Measurements from ENCODE around the gene LRRC51. TPM values are rescaled to one million over a fixed set of nuclear protein-coding genes. Genes with fewer than 3 reads are reported as not detected.

Gene LRRC51
- total and polyA plus RNA-seq, 2 donors: 5.0 to 8.3 TPM

DNA sequence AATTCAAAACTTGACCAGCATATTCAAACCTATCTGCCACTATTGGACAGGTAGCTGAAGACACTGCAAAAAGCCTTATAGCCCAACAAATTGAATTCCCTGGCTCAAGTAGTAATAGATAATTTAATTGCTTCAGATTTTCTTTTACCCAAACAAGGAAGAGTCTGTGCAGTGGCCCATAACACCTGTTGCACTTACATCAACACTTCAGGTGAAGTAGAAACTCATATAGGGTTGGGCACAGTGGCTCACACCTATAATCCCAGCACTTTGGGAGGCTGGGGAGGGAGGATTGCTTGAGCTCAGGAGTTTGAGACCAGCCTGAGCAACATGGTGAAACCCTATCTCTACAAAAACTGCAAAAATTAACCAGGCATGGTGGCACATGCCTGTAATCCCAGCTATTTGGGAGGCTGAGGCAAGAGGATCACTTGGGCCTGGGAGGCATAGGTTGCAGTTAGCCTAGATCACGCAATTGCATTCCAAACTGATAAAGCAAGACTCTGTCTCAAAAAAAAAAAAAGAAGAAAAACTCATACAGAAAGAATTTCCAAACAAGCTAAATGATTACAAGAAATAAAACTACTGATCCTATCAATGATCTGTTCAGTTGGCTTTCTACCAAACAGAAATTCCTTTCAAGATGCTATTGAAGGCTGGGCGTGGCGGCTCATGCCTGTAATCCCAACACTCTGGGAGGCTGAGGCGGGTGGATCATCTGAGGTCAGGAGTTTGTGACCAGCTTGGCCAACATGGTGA lies 64.3 kb downstream of the LRRC51 start:
- Histone ChIP-seq H3K27ac (ENCODE audit: low read depth) (no peak overlapping the region), H3K4me3 (ENCODE audit: low read depth, low read length) (no peak overlapping the region), H3K4me1 (ENCODE audit: insufficient read depth) (no peaks in the 10 kb centered on the region), H3K36me3 (ENCODE audit: insufficient read depth) (no peaks in the 10 kb centered on the region)
- 66% methylated on average over 4 of the region's 4 CpGs for WGBS
- DNase-seq (ENCODE audit: extremely low spot score): no peak

Small RNAs within 50 kb of the gene (small RNA-seq; reads per million reads assigned to genes)
- gene MIR3165 (not detected), gene RNU6-72P (not detected)

Other genes starting within 250 kb of the LRRC51 start
- not detected for gene DEFB108B, start 247.7 kb upstream of the LRRC51 start, total RNA-seq
- gene DEFB108B, start 247.7 kb upstream of the LRRC51 start, polyA plus RNA-seq: not detected
- not detected for gene DEFB131B, start 202.4 kb upstream of the LRRC51 start, total RNA-seq
- not detected for gene DEFB131B, start 202.4 kb upstream of the LRRC51 start, polyA plus RNA-seq
- 20.7 TPM for gene XNDC1N, start 152.3 kb upstream of the LRRC51 start, total RNA-seq
- 4.2 TPM for gene XNDC1N, start 152.3 kb upstream of the LRRC51 start, polyA plus RNA-seq
- 22.5 TPM for gene RNF121, start 151.8 kb upstream of the LRRC51 start, total RNA-seq
- 31.8 TPM for gene RNF121, start 151.8 kb upstream of the LRRC51 start, polyA plus RNA-seq
- gene IL18BP, start 81.9 kb upstream of the LRRC51 start, total RNA-seq: 6.0 TPM
- 14.2 TPM for gene IL18BP, start 81.9 kb upstream of the LRRC51 start, polyA plus RNA-seq
- 193 TPM for gene NUMA1, start 308 bp upstream of the LRRC51 start, total RNA-seq
- 219 TPM for gene NUMA1, start 308 bp upstream of the LRRC51 start, polyA plus RNA-seq
- 32.4 TPM for gene LAMTOR1, start 22.4 kb downstream of the LRRC51 start, total RNA-seq
- 147 TPM for gene LAMTOR1, start 22.4 kb downstream of the LRRC51 start, polyA plus RNA-seq
- gene TOMT, start 25.1 kb downstream of the LRRC51 start, total RNA-seq: not detected
- gene TOMT, start 25.1 kb downstream of the LRRC51 start, polyA plus RNA-seq: not detected
- gene ANAPC15, start 31.8 kb downstream of the LRRC51 start, total RNA-seq: 7.7 TPM
- gene ANAPC15, start 31.8 kb downstream of the LRRC51 start, polyA plus RNA-seq: 54.9 TPM
- not detected for gene FOLR3, start 54.9 kb downstream of the LRRC51 start, total RNA-seq
- 0.28 TPM for gene FOLR3, start 54.9 kb downstream of the LRRC51 start, polyA plus RNA-seq
- 1.1 TPM for gene FOLR1, start 111.3 kb downstream of the LRRC51 start, total RNA-seq
- 0.18 TPM for gene FOLR1, start 111.3 kb downstream of the LRRC51 start, polyA plus RNA-seq
- gene FOLR2, start 135.9 kb downstream of the LRRC51 start, total RNA-seq: 19.6 TPM
- 31.9 TPM for gene FOLR2, start 135.9 kb downstream of the LRRC51 start, polyA plus RNA-seq
- 40.2 TPM for gene INPPL1, start 143.9 kb downstream of the LRRC51 start, total RNA-seq
- 86.0 TPM for gene INPPL1, start 143.9 kb downstream of the LRRC51 start, polyA plus RNA-seq
- 0.90 TPM for gene PHOX2A, start 163.3 kb downstream of the LRRC51 start, total RNA-seq
- 1.1 TPM for gene PHOX2A, start 163.3 kb downstream of the LRRC51 start, polyA plus RNA-seq